ENCODE measurements around the gene TBCC.
A peak's percentile ranks its signal among the peaks of the same experiment; 100 is the strongest.
"Not testable (repeated sequence)": the region's sequence is repeated elsewhere in the genome, so short reads cannot be mapped to it uniquely, and the experiment has no call there.

Gene TBCC

GRCh38 chr6:42727627-42728026 lies 18.3 kb downstream of the TBCC start:
- no peak for DNase-seq

- DNase-seq = no peak
Measured at GRCh38 chr6:42727087-42727611, 18.8 kb downstream of the TBCC start.

GRCh38 chr6:42726485-42727086 lies 19.3 kb downstream of the TBCC start:
- peak; percentile 84 for DNase-seq

- DNase-seq = no peak
Measured at GRCh38 chr6:42726026-42726425, 19.9 kb downstream of the TBCC start.

- DNase-seq = no peak
Measured at GRCh38 chr6:42724825-42725224, 21.1 kb downstream of the TBCC start.

GRCh38 chr6:42722497-42722896 lies 23.4 kb downstream of the TBCC start, which contains the start of gene PRPH2:
TSS of gene PRPH2 (minus strand) at chr6:42722597. CDS start at chr6:42722334, 263 bp downstream.
- DNase-seq = no peak

- no peak for DNase-seq
Measured at GRCh38 chr6:42720739-42721138, 25.2 kb downstream of the TBCC start.

GRCh38 chr6:42715871-42716270 lies 30.0 kb downstream of the TBCC start:
- no peak for DNase-seq

GRCh38 chr6:42714098-42714761 lies 31.7 kb downstream of the TBCC start:
- DNase-seq = no peak

- no peak for DNase-seq
Measured at GRCh38 chr6:42711930-42712329, 34.0 kb downstream of the TBCC start.

GRCh38 chr6:42710316-42710715 lies 35.6 kb downstream of the TBCC start:
- no peak for DNase-seq

GRCh38 chr6:42709871-42710270 lies 36.0 kb downstream of the TBCC start:
- DNase-seq = no peak

GRCh38 chr6:42708096-42708495 lies 37.8 kb downstream of the TBCC start:
- no peak for DNase-seq

- DNase-seq = no peak
Measured at GRCh38 chr6:42707595-42707994, 38.3 kb downstream of the TBCC start.

GRCh38 chr6:42704937-42705374 lies 40.9 kb downstream of the TBCC start:
- no peak for DNase-seq

GRCh38 chr6:42704251-42704936 lies 41.5 kb downstream of the TBCC start:
- DNase-seq = no peak

- DNase-seq = not testable (repeated sequence)
Measured at GRCh38 chr6:42702786-42703185, 43.1 kb downstream of the TBCC start.

- DNase-seq = no peak
Measured at GRCh38 chr6:42702200-42702599, 43.7 kb downstream of the TBCC start.

- no peak for DNase-seq
Measured at GRCh38 chr6:42698217-42698616, 47.7 kb downstream of the TBCC start.

- no peak for DNase-seq
Measured at GRCh38 chr6:42697268-42697655, 48.6 kb downstream of the TBCC start.

- DNase-seq = no peak
Measured at GRCh38 chr6:42696526-42697267, 49.2 kb downstream of the TBCC start.

- no peak for DNase-seq
Measured at GRCh38 chr6:42694586-42694985, 51.3 kb downstream of the TBCC start.
